DMS 273 (cell line): ENCODE measurements around the gene CYP11A1.
A peak's percentile ranks its signal among the peaks of the same experiment; 100 is the strongest.
"Not testable (repeated sequence)": the region's sequence is repeated elsewhere in the genome, so short reads cannot be mapped to it uniquely, and the experiment has no call there.

Experiments
- DNase-seq: peaks from one replicate; lab custom pipeline; 2025; ENCODE audit not compliant: unreplicated experiment; lab: John Stamatoyannopoulos, UW

Gene CYP11A1

GRCh38 chr15:74376226-74376625 is 8.8 kb upstream of the CYP11A1 start:
- DNase-seq = no peak

DNA sequence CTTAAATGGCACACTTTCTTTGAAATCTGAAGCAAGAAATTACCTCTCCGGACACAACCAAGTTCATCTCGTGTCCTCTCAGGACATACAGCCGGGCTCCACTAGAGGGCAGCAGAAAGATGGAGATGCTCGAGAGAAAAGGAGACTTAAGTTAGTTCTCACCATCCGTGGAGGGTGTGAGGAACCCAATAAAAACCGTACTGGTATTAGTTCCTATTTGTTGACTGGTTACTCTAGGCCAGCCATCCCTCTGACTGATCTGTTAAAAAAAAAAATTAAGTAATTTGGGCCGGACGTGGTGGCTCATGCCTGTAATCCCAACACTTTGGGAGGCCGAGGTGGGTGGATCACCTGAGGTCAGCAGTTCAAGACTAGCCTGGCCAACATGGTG is 7.9 kb upstream of the CYP11A1 start:
- DNase-seq = peak; percentile 89

GRCh38 chr15:74374648-74375302 is 7.3 kb upstream of the CYP11A1 start:
- no peak for DNase-seq

GRCh38 chr15:74373731-74374647 is 6.5 kb upstream of the CYP11A1 start:
- peak; percentile 94 for DNase-seq

GRCh38 chr15:74373056-74373650 is 5.7 kb upstream of the CYP11A1 start:
- no peak for DNase-seq

DNA sequence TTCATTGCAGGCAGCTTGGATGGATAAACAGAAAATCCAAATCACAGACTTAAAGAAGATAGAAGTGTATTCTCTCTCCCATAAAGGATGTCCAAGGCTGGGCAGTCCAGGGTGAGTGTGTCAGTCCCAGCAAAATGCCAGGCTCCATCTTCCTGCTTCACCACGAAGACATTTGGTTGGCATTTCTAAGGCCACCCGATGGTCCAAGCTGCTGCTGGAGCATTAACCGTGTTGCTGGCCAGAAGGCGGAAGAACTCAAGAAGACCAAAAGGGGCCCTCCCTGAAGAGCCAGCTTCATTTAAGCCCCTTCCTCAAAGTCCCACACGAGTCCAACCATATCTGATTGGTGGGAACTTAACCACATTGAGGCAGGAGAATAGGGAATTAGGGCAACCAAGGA is 3.0 kb upstream of the CYP11A1 start:
- no peak for DNase-seq

DNA sequence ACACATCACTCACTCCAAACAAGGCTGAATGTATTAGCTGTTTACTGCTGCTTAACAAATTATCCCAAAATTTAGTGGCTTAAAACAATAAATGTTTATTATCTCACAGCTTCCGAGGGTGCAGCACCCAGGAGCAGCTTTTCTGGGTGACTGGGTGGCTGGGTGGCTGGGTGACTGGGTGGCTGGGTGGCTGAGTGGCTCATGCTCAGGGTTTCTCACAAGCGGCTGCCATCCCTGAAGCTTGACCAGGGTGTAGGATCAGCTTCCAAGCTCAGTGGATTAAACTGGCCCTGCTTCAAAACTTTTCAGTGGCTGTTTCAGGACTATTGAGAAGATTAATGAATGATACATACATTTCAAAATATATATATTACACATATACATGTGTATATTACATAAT is 2.3 kb upstream of the CYP11A1 start:
- DNase-seq = no peak

- DNase-seq = no peak
These were observed 1.8 kb upstream of the CYP11A1 start for GRCh38 chr15:74369084-74369745.

GRCh38 chr15:74368121-74368520 is 675 bp upstream of the CYP11A1 start:
- no peak for DNase-seq

GRCh38 chr15:74365598-74366445 is 1.6 kb downstream of the CYP11A1 start:
- DNase-seq = no peak

DNA sequence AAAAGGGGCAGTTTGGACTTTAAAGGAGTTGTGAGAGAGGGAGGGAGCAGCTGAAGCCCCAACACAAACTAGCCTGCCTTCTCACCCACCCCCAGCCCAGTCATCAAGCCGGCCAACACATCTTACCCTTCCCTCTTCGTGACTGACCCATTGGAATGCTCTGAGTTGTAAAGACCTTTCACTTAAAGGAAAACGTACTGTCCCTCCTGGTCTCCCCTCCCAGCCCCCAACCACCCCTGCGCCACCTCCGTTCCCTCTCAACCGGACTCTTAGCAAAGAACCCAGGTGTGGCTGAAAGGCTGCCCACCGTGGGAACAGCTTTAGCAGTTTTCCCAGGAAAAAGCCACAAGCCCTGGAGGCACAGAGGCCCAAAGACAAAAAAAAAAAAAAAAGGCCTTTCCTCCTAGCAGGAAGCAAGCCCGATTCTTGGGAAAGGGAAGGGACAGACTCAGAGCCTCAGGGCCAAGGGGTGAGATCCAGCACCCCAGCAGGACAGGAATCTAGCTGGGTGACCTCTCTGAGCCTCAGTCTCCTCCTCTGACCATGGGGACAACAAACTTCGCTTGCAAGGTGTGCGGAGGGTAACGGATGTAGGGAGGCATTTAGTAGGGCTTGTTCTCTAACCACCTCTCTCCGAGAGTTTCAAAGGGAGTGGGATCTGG is 2.4 kb downstream of the CYP11A1 start:
- DNase-seq = no peak

DNA sequence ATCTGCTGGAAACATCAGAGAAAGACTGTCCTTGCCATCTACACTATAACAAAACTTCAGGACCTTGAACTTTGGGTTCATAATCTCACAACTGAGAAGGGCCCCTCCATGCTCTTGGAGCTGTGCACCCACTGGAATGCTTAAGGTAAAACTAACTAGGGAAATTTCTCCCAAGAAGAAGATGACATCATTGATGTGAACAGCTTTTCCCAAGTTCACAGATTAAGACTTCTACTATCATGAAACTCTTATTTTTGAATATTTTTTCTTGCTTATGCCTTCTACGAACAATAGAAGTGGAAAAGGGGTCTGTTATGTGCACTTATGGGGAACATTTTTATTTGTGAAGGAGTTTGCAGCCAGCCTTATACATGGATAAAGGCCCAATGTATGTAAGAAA is 5.0 kb downstream of the CYP11A1 start:
- no peak for DNase-seq

GRCh38 chr15:74360855-74361254 is 6.6 kb downstream of the CYP11A1 start:
- not testable (repeated sequence) for DNase-seq

GRCh38 chr15:74359376-74359775 is 8.1 kb downstream of the CYP11A1 start:
- DNase-seq = not testable (repeated sequence)

DNA sequence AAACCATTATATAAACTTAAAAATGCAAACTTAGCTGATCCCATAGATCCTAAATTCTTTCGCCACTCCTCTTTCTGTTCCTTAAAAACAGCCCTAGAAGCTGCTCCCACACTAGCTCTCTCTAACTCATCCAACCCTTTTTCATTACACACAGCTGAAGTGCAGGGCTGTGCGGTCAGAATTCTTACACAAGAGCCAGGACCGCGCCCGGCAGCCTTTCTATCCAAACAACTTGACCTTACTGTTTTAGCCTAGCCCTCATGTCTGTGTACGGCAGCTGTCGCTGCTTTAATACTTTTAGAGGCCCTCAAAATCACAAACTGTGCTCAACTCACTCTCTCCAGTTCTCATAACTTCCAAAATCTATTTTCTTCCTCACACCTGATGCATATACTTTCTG is 9.9 kb downstream of the CYP11A1 start:
- DNase-seq = not testable (repeated sequence)

GRCh38 chr15:74356050-74356449 is 11.4 kb downstream of the CYP11A1 start:
- DNase-seq = not testable (repeated sequence)

DNA sequence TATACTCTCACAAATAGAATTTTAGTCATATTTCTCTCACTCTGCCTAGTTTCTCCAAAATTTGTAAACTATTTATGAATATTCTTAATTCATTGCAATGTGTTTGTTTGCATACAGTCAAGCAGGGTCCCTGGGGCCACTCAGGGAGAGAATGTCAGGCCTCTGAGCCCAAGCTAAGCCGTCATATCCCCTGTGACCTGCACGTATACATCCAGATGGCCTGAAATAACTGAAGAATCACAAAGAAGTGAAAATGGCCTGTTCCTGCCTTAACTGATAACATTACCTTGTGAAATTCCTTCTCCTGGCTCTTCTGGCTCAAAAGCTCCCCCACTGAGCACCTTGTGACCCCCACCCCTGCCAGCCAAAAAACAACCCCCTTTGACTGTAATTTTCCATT is 13.5 kb downstream of the CYP11A1 start:
- not testable (repeated sequence) for DNase-seq

DNA sequence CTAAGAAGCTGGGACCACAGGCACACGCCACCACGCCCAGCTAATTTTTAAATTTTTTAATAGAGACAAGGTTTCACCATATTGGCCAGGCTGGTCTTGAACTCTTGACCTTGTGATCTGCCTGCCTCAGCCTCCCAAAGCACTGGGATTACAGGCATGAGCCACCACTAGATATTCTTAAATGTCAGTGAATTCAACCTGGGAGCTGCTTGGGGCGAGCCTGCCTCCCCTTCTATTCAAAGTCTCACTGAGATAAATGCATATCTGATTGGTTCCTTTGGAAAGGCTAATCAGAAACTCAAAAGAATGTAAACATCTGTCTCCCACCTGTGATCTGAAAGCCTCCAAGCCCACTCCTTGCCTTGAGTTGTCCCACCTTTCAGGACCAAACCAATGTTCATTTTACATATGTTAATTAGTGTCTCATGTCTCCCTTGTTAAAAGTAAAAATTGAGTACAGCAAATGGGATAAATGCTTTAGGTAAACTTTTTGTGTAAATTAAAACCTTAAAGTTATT is 15.0 kb downstream of the CYP11A1 start:
- no peak for DNase-seq

- no peak for DNase-seq
These were observed 15.8 kb downstream of the CYP11A1 start for GRCh38 chr15:74351670-74352069.
